NB4 (cell line): ENCODE measurements around the gene ZNF488.
"Not testable (repeated sequence)": the region's sequence is repeated elsewhere in the genome, so short reads cannot be mapped to it uniquely, and the experiment has no call there.

ENCODE experiments used
- DNase-seq: peaks from one replicate; pipeline ENCODE4 v3.0.0; 2010; ENCODE audit warnings: low read depth
- H3K4me3 ChIP-seq: one replicate; pipeline ENCODE4 v1.5.1; 2011; ENCODE audit warnings: mild to moderate bottlenecking, low read depth, low read length, moderate library complexity
- MYC ChIP-seq: IDR thresholded peaks from 2 replicates; pipeline ENCODE4 v1.6.1; 2011; ENCODE audit warnings: low read depth, low read length
- POLR2A ChIP-seq: IDR thresholded peaks from 2 replicates; pipeline ENCODE4 v1.6.1; 2011; ENCODE audit warnings: mild to moderate bottlenecking; ENCODE audit not compliant: insufficient read length; ENCODE audit errors: extremely low read depth
- TF ChIP-seq, protein P1 (sequence below): IDR thresholded peaks from one replicate; pipeline ENCODE4 v1.5.1; 2012; ENCODE audit warnings: low read depth, low read length
- TF ChIP-seq, protein P2 (sequence below): IDR thresholded peaks from 2 replicates; pipeline ENCODE4 v1.6.1; 2011; ENCODE audit warnings: low read depth, low read length

The ZNF488 gene

DNA sequence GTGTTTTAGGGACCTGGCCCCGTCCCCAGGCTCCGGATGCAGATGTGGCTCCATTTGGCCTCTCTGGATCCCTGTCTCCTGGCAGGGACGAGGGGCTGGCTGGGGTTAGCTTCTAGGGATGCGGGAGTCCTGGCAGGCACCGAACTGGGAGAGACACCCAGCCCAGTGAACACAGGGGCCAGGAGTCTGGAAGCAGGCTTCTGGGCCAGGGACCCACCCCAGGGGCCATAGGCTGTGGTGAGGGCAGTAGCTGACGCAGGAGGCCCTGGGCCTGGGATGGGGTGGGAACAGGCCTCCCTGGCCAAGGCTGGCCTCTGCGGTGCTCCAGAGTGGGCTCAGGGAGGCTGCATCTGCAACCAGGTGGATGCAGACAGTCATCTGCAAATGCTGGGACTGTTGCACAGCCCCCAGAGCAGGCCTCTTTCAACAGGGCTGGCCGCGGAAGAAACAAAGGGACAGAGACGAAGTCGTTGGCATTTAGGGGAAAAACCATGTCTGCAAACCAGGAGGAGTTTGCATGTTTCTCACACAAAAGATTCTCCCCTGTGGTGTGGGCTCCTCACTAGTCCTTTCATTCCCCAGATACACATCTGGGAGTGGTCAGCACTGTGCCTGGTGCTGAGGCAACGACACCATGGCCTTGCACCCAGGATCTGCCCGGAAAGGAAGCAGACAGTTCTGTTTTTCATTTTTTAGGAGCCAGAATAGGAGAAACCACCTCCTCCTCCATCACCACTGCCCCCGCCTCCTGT is 36.4 kb upstream of the ZNF488 start:
- no peak overlapping the region for H3K4me3 ChIP-seq
- DNase-seq, result no peak
- TF ChIP-seq, protein P1, sequence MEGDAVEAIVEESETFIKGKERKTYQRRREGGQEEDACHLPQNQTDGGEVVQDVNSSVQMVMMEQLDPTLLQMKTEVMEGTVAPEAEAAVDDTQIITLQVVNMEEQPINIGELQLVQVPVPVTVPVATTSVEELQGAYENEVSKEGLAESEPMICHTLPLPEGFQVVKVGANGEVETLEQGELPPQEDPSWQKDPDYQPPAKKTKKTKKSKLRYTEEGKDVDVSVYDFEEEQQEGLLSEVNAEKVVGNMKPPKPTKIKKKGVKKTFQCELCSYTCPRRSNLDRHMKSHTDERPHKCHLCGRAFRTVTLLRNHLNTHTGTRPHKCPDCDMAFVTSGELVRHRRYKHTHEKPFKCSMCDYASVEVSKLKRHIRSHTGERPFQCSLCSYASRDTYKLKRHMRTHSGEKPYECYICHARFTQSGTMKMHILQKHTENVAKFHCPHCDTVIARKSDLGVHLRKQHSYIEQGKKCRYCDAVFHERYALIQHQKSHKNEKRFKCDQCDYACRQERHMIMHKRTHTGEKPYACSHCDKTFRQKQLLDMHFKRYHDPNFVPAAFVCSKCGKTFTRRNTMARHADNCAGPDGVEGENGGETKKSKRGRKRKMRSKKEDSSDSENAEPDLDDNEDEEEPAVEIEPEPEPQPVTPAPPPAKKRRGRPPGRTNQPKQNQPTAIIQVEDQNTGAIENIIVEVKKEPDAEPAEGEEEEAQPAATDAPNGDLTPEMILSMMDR, result no peak
- TF ChIP-seq, protein P2, sequence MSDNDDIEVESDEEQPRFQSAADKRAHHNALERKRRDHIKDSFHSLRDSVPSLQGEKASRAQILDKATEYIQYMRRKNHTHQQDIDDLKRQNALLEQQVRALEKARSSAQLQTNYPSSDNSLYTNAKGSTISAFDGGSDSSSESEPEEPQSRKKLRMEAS, result no peak
- no peak for TF ChIP-seq MYC
- no peak for TF ChIP-seq POLR2A

GRCh38 chr10:47419421-47419820 is 35.3 kb upstream of the ZNF488 start:
- TF ChIP-seq MYC (no peak), POLR2A (no peak)
- TF ChIP-seq, protein P2, result no peak
- TF ChIP-seq, protein P1, result no peak
- H3K4me3 ChIP-seq, result no peak overlapping the region
- DNase-seq, result no peak

DNA sequence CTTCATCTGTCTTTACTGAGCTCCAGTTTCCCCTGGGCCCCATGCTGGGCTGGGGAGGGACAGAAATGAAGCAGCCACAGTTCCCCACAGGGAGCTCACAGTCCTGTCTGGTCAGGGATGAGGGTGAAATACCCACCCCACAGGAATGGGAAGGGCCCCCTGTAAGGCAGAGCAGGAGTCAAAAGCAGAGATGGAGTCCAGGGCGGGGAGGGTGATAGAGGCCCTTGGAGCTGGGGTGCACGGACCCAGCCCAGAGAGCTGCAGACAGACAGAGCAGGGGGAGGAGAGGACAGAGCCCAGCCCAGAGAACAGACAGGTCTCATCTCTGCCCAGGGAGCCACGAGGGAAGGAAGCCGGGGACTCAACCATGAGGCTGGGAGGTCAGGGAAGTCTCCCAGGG is 34.9 kb upstream of the ZNF488 start:
- H3K4me3 ChIP-seq, result no peak overlapping the region
- no peak for DNase-seq
- TF ChIP-seq MYC (no peak), POLR2A (no peak)
- TF ChIP-seq, protein P1, result no peak
- TF ChIP-seq, protein P2, result no peak

GRCh38 chr10:47418321-47418720 is 34.2 kb upstream of the ZNF488 start:
- H3K4me3 ChIP-seq, result no peak overlapping the region
- TF ChIP-seq, protein P2, result no peak
- no peak for TF ChIP-seq MYC
- TF ChIP-seq, protein P1, result no peak
- no peak for TF ChIP-seq POLR2A
- no peak for DNase-seq

DNA sequence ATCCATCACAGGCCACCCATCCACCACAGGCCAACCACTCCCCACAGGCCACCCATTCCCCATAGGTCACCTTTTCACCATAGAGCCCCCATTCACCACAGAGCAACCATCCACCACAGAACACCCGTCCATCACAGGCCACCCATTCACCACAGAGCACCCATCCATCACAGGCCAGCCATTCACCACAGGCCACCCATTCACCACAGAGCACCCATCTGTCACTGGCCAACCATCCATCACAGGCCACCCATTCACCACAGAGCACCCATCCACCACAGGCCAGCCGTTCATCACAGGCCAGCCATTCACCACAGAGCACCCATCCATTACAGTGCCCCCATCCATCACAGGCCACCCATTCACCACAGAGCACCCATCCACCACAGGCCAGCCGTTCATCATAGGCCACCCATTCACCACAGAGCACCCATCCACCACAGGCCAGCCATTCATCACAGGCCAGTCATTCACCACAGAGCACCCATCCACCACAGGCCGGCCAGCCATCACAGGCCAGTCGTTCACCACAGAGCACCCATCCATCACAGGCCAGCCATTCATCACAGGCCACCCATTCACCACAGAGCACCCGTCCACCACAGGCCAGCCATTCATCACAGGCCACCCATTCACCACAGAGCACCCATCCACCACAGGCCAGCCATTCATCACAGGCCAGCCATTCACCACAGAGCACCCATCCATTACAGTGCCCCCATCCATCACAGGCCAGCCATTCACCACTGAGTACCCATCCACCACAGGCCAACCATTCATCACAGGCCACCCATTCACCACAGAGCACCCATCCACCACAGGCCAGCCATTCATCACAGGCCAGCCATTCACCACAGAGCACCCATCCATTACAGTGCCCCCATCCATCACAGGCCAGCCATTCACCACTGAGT is 32.5 kb upstream of the ZNF488 start:
- not testable (repeated sequence) for H3K4me3 ChIP-seq, DNase-seq

DNA sequence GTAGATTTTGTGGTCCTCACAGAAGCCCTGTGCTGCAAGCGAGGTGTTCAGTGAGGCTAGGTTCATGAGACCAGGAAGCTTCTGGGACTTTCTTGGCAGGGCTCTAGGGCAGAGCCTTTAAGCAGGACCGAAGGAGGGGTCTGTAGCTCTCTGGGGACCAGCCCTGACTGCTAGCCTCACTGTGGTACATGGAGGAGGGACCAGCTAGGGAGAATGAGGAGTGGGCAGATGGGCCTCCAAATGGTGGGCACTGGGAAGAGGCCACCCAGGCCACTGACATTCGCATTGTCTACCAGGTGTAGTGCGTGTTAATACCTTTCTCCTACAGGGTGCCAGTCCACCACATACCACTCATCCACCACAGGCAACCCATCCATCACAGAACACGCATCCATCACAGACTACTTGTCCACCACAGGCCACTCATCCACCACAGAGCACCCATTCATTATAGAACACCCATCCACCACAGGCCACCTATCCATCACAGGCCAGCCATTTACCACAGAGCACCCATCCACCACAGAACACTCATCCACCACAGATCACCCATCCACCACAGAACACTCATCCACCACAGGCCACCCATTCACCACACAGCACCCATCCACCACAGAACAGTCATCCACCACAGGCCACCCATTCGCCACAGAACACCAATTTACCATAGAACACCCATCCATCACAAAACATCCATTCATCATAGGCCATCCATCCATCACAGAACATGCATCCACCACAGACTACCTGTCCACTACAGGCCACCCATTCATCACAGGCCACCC is 31.6 kb upstream of the ZNF488 start:
- TF ChIP-seq, protein P1, result no peak
- TF ChIP-seq, protein P2, result no peak
- TF ChIP-seq POLR2A, result no peak
- no peak for TF ChIP-seq MYC
- DNase-seq, result no peak

More for the DNA sequence above, 31.6 kb upstream of the ZNF488 start:
- H3K4me3 ChIP-seq, result no peak overlapping the region
